Measurements from ENCODE around the gene GAA.
"Not testable (repeated sequence)": the region's sequence is repeated elsewhere in the genome, so short reads cannot be mapped to it uniquely, and the experiment has no call there.

Gene GAA

GRCh38 chr17:80083136-80083661, 18.2 kb upstream of the GAA start:
- DNase-seq (ENCODE audit: low spot score): no peak

DNA sequence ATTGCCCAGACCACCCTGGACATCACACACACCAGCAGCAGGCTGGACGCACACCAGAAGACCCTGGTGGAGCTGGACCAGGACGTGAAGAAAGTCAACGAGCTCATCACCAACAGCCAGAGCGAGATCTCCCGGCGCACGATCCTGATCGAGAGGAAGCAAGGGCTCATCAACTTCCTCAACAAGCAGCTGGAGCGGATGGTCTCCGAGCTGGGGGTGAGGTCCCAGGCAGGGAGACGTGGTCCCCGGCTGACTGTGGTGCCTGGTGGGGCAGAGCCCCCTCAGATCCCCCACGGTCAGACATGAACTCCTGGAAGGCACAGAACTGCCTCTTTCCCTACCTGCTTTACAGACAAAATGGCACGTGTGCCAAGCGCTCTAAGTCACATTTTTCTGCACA, 16.6 kb upstream of the GAA start:
- DNase-seq (ENCODE audit: low spot score): no peak

- no peak for DNase-seq (ENCODE audit: low spot score)
Measured at GRCh38 chr17:80086081-80086480, 15.3 kb upstream of the GAA start.

- DNase-seq (ENCODE audit: low spot score): no peak
Measured at GRCh38 chr17:80086616-80087015, 14.8 kb upstream of the GAA start.

- no peak for DNase-seq (ENCODE audit: low spot score)
Measured at GRCh38 chr17:80087346-80088265, 13.8 kb upstream of the GAA start.

- no peak for DNase-seq (ENCODE audit: low spot score)
Measured at GRCh38 chr17:80089762-80090161, 11.6 kb upstream of the GAA start.

- not testable (repeated sequence) for DNase-seq (ENCODE audit: low spot score)
Measured at GRCh38 chr17:80090164-80090563, 11.2 kb upstream of the GAA start.

- DNase-seq (ENCODE audit: low spot score): no peak
Measured at GRCh38 chr17:80091376-80091775, 10.0 kb upstream of the GAA start.

GRCh38 chr17:80092959-80093358, 8.4 kb upstream of the GAA start:
- no peak for DNase-seq (ENCODE audit: low spot score)

- DNase-seq (ENCODE audit: low spot score): peak; percentile 59
Measured at GRCh38 chr17:80095038-80095843, 6.1 kb upstream of the GAA start.

DNA sequence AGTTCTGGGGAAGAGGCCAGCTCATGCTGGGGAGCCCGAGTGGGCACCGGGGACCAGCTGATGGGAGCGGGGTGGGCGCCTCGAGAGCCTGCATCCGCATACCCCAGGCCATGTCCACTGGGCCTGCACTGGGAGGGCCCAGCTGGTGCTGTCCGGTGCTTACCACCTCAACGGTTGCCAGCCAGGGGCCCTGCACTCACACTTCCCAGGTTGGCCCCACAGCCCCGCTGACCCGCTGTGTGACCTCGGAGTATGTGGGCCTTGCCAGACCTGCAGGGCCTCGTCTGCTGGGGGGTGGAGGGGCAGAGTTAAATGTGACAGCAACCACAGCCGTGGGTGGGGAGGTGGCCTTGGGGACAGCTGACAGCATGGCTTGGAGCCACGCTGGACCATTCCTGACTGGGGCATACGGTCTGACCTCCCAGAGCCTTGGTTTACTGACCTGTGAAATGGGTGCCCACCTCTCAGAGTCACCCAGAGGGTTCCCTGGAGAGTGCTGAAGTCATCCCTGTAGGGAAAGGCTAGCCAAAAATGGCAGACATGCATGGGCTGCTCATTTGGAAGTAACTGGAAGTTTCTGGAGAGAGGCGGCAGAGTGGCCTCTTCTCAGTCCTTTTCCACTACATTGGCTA, 5.4 kb upstream of the GAA start:
- no peak for DNase-seq (ENCODE audit: low spot score)

GRCh38 chr17:80096561-80097021, 4.8 kb upstream of the GAA start:
- DNase-seq (ENCODE audit: low spot score): peak; percentile 70

DNA sequence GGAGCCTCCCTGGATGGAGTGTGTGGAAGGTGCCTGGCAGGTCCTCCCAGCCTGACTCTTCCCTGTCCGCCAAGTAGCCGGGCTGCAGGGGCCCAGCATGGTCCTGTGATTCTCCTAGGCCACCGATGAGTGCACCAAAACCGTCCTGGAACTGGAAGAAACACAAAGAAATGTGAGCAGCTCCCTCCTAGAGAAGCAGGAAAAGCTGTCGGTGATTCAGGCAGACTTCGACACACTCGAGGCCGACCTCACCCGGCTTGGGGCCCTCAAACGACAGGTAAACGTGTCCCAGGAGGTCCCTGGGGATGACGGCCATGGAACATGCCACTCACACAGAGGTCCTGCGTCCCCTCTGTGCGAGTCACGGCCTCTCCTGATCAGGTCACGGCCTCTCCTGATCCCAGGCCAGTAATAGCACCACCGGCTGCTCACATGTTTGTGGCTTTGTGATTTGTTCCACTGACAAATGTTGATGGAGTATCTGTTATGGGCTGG, 4.2 kb upstream of the GAA start:
- no peak for DNase-seq (ENCODE audit: low spot score)

- DNase-seq (ENCODE audit: low spot score): no peak
Measured at GRCh38 chr17:80097844-80098691, 3.3 kb upstream of the GAA start.

- DNase-seq (ENCODE audit: low spot score): no peak
Measured at GRCh38 chr17:80099291-80100034, 1.9 kb upstream of the GAA start.

DNA sequence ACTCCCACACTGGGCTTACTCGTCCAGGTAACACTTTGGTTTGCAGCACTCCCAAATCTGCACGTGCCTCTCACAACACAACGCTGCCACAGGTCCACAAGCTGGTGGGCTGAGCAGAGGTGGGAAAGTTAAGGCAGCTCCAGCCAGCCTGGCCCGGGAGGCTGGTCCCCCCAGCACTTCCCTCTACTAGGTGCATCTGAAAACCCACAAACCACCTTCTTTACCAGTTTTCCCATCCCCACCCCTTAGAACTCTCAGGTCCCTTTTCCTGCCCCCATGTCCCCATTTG, 1.4 kb upstream of the GAA start:
- no peak for DNase-seq (ENCODE audit: low spot score)

GRCh38 chr17:80101946-80102663, 724 bp downstream of the GAA start:
- DNase-seq (ENCODE audit: low spot score): peak; percentile 56

- no peak for DNase-seq (ENCODE audit: low spot score)
Measured at GRCh38 chr17:80102664-80103448, 1.5 kb downstream of the GAA start.

Measured in SK-N-DZ (cell line).